Measurements from ENCODE around the gene FOXN3. TPM values are rescaled to one million over a fixed set of nuclear protein-coding genes. Genes with fewer than 3 reads are reported as not detected.

Gene FOXN3
- total RNA-seq, 4 donors from 2014 or later, result 129 to 213 (median 163) TPM

DNA sequence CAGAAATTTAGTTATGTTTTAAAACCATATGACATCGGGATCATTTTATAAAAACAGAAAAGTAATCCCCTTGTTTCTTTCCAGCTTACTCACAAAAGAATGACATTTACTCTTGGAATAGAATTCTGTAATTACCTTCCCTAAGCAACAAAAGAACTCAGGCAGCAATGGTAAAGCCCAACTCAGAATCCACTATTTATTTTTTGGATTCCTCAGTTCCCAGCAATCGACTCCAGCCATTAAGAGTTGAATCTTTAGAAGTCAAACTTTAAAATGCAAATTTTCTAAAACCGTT is 65.9 kb downstream of the FOXN3 start:
- H3K27me3 ChIP-seq, result no peaks in the 10 kb centered on the region
- no peak overlapping the region for H3K4me3 ChIP-seq
- peaks cover 0 to 21% (median 0%) of the 10 kb centered on the region in 3 donors for H3K36me3 ChIP-seq
- TF ChIP-seq CTCF (IDR thresholded peaks at IDR 0.05), result no peak
- TF ChIP-seq POLR2A (IDR thresholded peaks at IDR 0.05), result no peak
- H3K9me3 ChIP-seq, result no peaks in the 10 kb centered on the region
- peak overlapping the region; percentile 34 to 73 (median 62) for H3K27ac ChIP-seq
- DNase-seq, result no peak
- H3K4me1 ChIP-seq, result peaks cover 0 to 33% (median 6%) of the 10 kb centered on the region in 4 donors

- Histone ChIP-seq H3K9me3 (no peaks in the 10 kb centered on the region), H3K27ac (peak overlapping the region in 1 of 4 donors; percentile 53), H3K36me3 (peaks cover 0 to 21% (median 0%) of the 10 kb centered on the region in 3 donors), H3K4me1 (peaks cover 0 to 33% (median 6%) of the 10 kb centered on the region in 4 donors), H3K4me3 (no peak overlapping the region), H3K27me3 (no peaks in the 10 kb centered on the region)
- TF ChIP-seq POLR2A (IDR thresholded peaks at IDR 0.05), result no peak
- no peak for TF ChIP-seq CTCF (IDR thresholded peaks at IDR 0.05)
- DNase-seq, result no peak
Measured at GRCh38 chr14:89350152-89350551, 66.9 kb downstream of the FOXN3 start.

DNA sequence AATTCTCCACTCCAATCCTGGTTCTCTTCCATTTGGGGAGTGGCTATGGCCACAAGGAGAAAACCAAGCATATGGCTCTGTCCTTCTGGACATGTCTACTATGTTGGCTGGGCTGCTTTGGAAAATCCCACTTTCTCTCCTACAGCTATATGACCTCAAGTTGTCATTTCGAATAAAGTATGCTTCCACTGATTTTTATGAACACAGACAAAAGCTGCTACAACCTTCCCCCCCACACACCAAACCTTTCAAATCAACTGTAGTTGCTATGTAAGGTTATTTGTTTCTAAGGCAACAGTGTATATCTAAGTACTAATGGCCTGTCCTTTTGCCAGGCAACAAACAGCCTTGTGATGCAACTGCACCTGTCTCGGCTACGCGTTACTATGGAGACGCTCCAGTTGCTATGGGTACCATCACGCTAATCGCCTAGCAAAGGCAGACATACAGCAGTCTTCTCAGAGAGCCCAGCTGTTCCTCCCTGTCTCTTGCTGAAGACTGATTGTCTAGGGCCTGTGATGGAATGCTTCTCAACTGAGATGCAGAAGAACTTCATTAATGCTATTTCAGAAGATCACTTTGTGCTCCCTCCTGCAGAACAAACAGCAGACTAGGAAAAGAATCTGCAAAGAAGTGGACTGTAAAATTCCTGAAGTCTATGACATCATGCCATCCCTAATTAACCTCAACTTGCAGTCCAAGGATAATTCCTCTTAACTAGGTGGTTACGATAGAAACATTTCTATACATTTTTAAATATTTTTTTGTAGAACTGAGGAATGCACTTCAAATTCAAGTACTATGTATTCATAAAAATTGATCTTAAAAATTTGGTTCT is 67.6 kb downstream of the FOXN3 start:
- peak in 2 of 3 donors; percentile 70 to 77 for DNase-seq
- Histone ChIP-seq H3K9me3 (no peaks in the 10 kb centered on the region), H3K27me3 (no peaks in the 10 kb centered on the region), H3K4me3 (no peak overlapping the region), H3K4me1 (peaks cover 0 to 33% (median 6%) of the 10 kb centered on the region in 4 donors), H3K36me3 (peaks cover 0 to 21% (median 0%) of the 10 kb centered on the region in 3 donors), H3K27ac (peak overlapping the region in 2 of 4 donors; percentile 12 to 53)
- TF ChIP-seq CTCF (IDR thresholded peaks at IDR 0.05) (no peak), POLR2A (IDR thresholded peaks at IDR 0.05) (no peak)

DNA sequence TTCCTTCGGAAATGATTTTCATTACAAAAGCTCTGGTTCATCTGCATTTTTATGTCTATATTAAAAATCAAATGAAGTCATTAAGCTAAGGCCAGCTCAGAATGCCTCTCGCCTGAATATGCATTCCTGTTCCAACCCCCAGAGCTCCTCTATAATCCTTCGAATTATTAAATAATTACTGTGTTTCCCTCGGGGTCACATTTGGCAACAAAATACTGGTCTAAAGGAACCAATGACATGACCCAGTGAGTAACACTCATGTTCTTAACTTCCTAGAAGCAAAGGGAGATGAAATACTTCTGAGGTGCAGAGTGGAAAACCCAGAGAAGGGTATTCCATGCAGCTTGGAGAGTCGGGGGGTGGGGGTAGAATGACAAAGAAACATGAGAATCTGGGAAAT is 68.3 kb downstream of the FOXN3 start:
- peaks cover 0 to 33% (median 6%) of the 10 kb centered on the region in 4 donors for H3K4me1 ChIP-seq
- peak overlapping the region in 1 of 4 donors; percentile 53 for H3K27ac ChIP-seq
- H3K36me3 ChIP-seq, result peaks cover 0 to 21% (median 0%) of the 10 kb centered on the region in 3 donors
- no peaks in the 10 kb centered on the region for H3K9me3 ChIP-seq
- H3K27me3 ChIP-seq, result no peaks in the 10 kb centered on the region
- DNase-seq, result no peak
- TF ChIP-seq CTCF (IDR thresholded peaks at IDR 0.05) (no peak), POLR2A (IDR thresholded peaks at IDR 0.05) (no peak)
- no peak overlapping the region for H3K4me3 ChIP-seq

DNA sequence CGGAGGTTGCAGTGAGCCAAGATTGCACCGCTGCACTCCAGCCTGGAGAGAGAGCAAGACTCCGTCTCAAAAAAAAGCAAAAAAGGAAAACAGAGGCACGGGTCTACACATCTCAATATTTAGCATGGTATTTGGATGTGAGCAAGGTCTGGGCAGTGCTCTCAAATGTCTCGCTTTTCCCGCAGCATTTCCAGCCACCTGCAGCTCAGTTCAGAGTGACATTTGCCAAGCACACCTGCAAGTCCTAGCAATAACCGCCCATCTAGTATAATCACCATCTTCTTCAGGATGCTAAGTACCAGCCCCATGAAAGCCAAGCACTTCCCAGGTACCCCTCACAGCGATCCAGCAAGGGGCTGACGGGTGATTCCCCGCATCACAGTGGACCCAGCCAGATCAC is 69.1 kb downstream of the FOXN3 start:
- H3K4me3 ChIP-seq, result no peak overlapping the region
- H3K4me1 ChIP-seq, result peaks cover 0 to 29% (median 5%) of the 10 kb centered on the region in 4 donors
- no peak overlapping the region for H3K27ac ChIP-seq
- H3K36me3 ChIP-seq, result peaks cover 0 to 21% (median 0%) of the 10 kb centered on the region in 3 donors
- DNase-seq, result no peak
- H3K27me3 ChIP-seq, result no peaks in the 10 kb centered on the region
- TF ChIP-seq CTCF (IDR thresholded peaks at IDR 0.05) (no peak), POLR2A (IDR thresholded peaks at IDR 0.05) (no peak)
- no peaks in the 10 kb centered on the region for H3K9me3 ChIP-seq
